COLO668 (cell line): ENCODE measurements around the gene CAVIN1.
"Not testable (repeated sequence)": the region's sequence is repeated elsewhere in the genome, so short reads cannot be mapped to it uniquely, and the experiment has no call there.

Experiments used
- DNase-seq: peaks from one replicate; lab custom pipeline; 2025; ENCODE audit not compliant: unreplicated experiment; lab: John Stamatoyannopoulos, UW

CAVIN1 gene

GRCh38 chr17:42406615-42407288 lies 16.3 kb downstream of the CAVIN1 start:
- DNase-seq, result no peak

GRCh38 chr17:42405963-42406495 lies 17.0 kb downstream of the CAVIN1 start:
- peak; percentile 54 for DNase-seq

GRCh38 chr17:42405076-42405475 lies 18.0 kb downstream of the CAVIN1 start:
- DNase-seq, result no peak

GRCh38 chr17:42404326-42405055 lies 18.6 kb downstream of the CAVIN1 start:
- no peak for DNase-seq

GRCh38 chr17:42403150-42403549 lies 19.9 kb downstream of the CAVIN1 start:
- peak; percentile 1 for DNase-seq

- no peak for DNase-seq
Observed at GRCh38 chr17:42402117-42402516, 20.9 kb downstream of the CAVIN1 start.

GRCh38 chr17:42400844-42401375 lies 22.1 kb downstream of the CAVIN1 start:
- not testable (repeated sequence) for DNase-seq

GRCh38 chr17:42399948-42400843 lies 22.9 kb downstream of the CAVIN1 start:
- DNase-seq, result no peak

- no peak for DNase-seq
Observed at GRCh38 chr17:42399121-42399520, 23.9 kb downstream of the CAVIN1 start.

- not testable (repeated sequence) for DNase-seq
Observed at GRCh38 chr17:42395601-42396000, 27.5 kb downstream of the CAVIN1 start.

- DNase-seq, result no peak
Observed at GRCh38 chr17:42394838-42395237, 28.2 kb downstream of the CAVIN1 start.

- DNase-seq, result no peak
Observed at GRCh38 chr17:42392692-42393415, 30.2 kb downstream of the CAVIN1 start.

GRCh38 chr17:42391439-42391838 lies 31.6 kb downstream of the CAVIN1 start:
- not testable (repeated sequence) for DNase-seq

GRCh38 chr17:42389899-42390298 lies 33.2 kb downstream of the CAVIN1 start:
- no peak for DNase-seq

GRCh38 chr17:42389135-42389417 lies 34.0 kb downstream of the CAVIN1 start:
- no peak for DNase-seq

- DNase-seq, result peak; percentile 98
Observed at GRCh38 chr17:42388381-42389134, 34.5 kb downstream of the CAVIN1 start, which contains the start of gene STAT3. STAT3 (minus strand) TSS chr17:42388442; CDS start chr17:42348516, 39,926 bp downstream.

GRCh38 chr17:42387661-42388380 lies 35.2 kb downstream of the CAVIN1 start:
- peak; percentile 45 for DNase-seq

- DNase-seq, result no peak
Observed at GRCh38 chr17:42386777-42387657, 36.0 kb downstream of the CAVIN1 start.
